H9 (cell line): Measurements from ENCODE around the gene P4HB. TPM values are rescaled to one million over a fixed set of nuclear protein-coding genes. Genes with fewer than 3 reads are reported as not detected.

Experiments
- DNase-seq: peaks from one replicate; pipeline ENCODE4 v3.0.0-alpha.2; 2017
- H2AFZ ChIP-seq: one replicate; pipeline ENCODE4 v1.6.1; 2013; ENCODE audit warnings: mild to moderate bottlenecking, low read length, control low read depth, moderate library complexity
- H2AK5ac ChIP-seq: 2 replicates; pipeline ENCODE4 v1.6.1; 2013; ENCODE audit warnings: low read length, control low read depth, mixed read lengths; ENCODE audit not compliant: insufficient read length
- H2BK120ac ChIP-seq: one replicate; pipeline ENCODE4 v1.6.1; 2013; ENCODE audit warnings: low read depth, mild to moderate bottlenecking, low read length, control low read depth, inconsistent platforms; ENCODE audit not compliant: poor library complexity, severe bottlenecking
- H2BK12ac ChIP-seq: 2 replicates; pipeline ENCODE4 v1.6.1; 2013; ENCODE audit warnings: low read length, control low read depth, mixed read lengths, low read depth; ENCODE audit not compliant: insufficient read length
- H2BK15ac ChIP-seq: 2 replicates; pipeline ENCODE4 v1.6.1; 2013; ENCODE audit warnings: low read depth, low read length, control low read depth
- H2BK20ac ChIP-seq: one replicate; pipeline ENCODE4 v1.6.1; 2013; ENCODE audit warnings: low read depth, mild to moderate bottlenecking, low read length, control low read depth, inconsistent platforms; ENCODE audit not compliant: poor library complexity, severe bottlenecking
- H2BK5ac ChIP-seq: 2 replicates; pipeline ENCODE4 v1.6.1; 2013; ENCODE audit warnings: low read length, control low read depth, mixed read lengths; ENCODE audit not compliant: insufficient read length
- H3K14ac ChIP-seq: 2 replicates; pipeline ENCODE4 v1.6.1; 2013; ENCODE audit warnings: low read length, control low read depth; ENCODE audit not compliant: insufficient read depth
- H3K18ac ChIP-seq: 2 replicates; pipeline ENCODE4 v1.6.1; 2013; ENCODE audit warnings: low read depth, mild to moderate bottlenecking, mixed read lengths, low read length, control low read depth; ENCODE audit not compliant: insufficient read length
- H3K23ac ChIP-seq: 2 replicates; pipeline ENCODE4 v1.6.1; 2013; ENCODE audit warnings: low read length, control low read depth, mixed read lengths, low read depth; ENCODE audit not compliant: insufficient read length
- H3K23me2 ChIP-seq: 2 replicates; pipeline ENCODE4 v1.6.1; 2013; ENCODE audit warnings: low read depth, mild to moderate bottlenecking, mixed read lengths, low read length, control low read depth; ENCODE audit not compliant: insufficient read length, poor library complexity, severe bottlenecking
- H3K27ac ChIP-seq: 2 replicates; pipeline ENCODE4 v1.5.1; 2013; ENCODE audit warnings: low read length, control low read depth, mixed read lengths, low read depth; ENCODE audit not compliant: insufficient read length
- H3K27me3 ChIP-seq: 2 replicates; pipeline ENCODE4 v1.6.1; 2013; ENCODE audit warnings: low read length, control low read depth, inconsistent platforms; ENCODE audit not compliant: insufficient read depth
- H3K4ac ChIP-seq: 2 replicates; pipeline ENCODE4 v1.6.1; 2013; ENCODE audit warnings: low read depth, mild to moderate bottlenecking, control low read depth, inconsistent platforms, low read length, moderate library complexity
- H3K4me1 ChIP-seq: 2 replicates; pipeline ENCODE4 v1.6.1; 2013; ENCODE audit warnings: low read length, control low read depth, inconsistent platforms; ENCODE audit not compliant: insufficient read depth
- H3K4me2 ChIP-seq: 2 replicates; pipeline ENCODE4 v1.6.1; 2013; ENCODE audit warnings: low read length, control low read depth, mixed read lengths; ENCODE audit not compliant: insufficient read length, insufficient read depth
- H3K56ac ChIP-seq: 2 replicates; pipeline ENCODE4 v1.6.1; 2013; ENCODE audit warnings: low read depth, mild to moderate bottlenecking, mixed read lengths, low read length, control low read depth; ENCODE audit not compliant: insufficient read length
- H3K79me1 ChIP-seq: 2 replicates; pipeline ENCODE4 v1.6.1; 2013; ENCODE audit warnings: low read depth, mild to moderate bottlenecking, moderate library complexity, low read length, control low read depth, inconsistent platforms; ENCODE audit not compliant: insufficient read depth, poor library complexity, severe bottlenecking
- H3K79me2 ChIP-seq: 2 replicates; pipeline ENCODE4 v1.6.1; 2013; ENCODE audit warnings: low read length, control low read depth, inconsistent platforms; ENCODE audit not compliant: insufficient read depth
- H3K9ac ChIP-seq: 2 replicates; pipeline ENCODE4 v1.6.1; 2013; ENCODE audit warnings: low read length, control low read depth, mixed read lengths; ENCODE audit not compliant: insufficient read length; ENCODE audit errors: extremely low read depth
- H3K9me3 ChIP-seq: one replicate; pipeline ENCODE4 v1.6.1; 2013; ENCODE audit warnings: low read depth, low read length, inconsistent platforms; ENCODE audit not compliant: control insufficient read depth
- H3T11ph ChIP-seq: one replicate; pipeline ENCODE4 v1.6.1; 2013; ENCODE audit warnings: mild to moderate bottlenecking, low read length, control low read depth, inconsistent platforms
- H4K20me1 ChIP-seq: one replicate; pipeline ENCODE4 v1.6.1; 2013; ENCODE audit not compliant: control insufficient read depth, insufficient read length, insufficient read depth
- H4K5ac ChIP-seq: 2 replicates; pipeline ENCODE4 v1.6.1; 2013; ENCODE audit warnings: low read depth, mild to moderate bottlenecking, mixed read lengths, low read length, control low read depth; ENCODE audit not compliant: insufficient read length
- H4K8ac ChIP-seq: replicated peaks from 2 replicates; pipeline ENCODE4 v1.6.1; 2013; ENCODE audit warnings: low read length, control low read depth, mixed read lengths, low read depth; ENCODE audit not compliant: insufficient read length
- H4K91ac ChIP-seq: 2 replicates; pipeline ENCODE4 v1.6.1; 2013; ENCODE audit warnings: low read depth, mild to moderate bottlenecking, moderate library complexity, mixed read lengths, low read length, control low read depth; ENCODE audit not compliant: insufficient read length
- H3K27ac Mint-ChIP-seq, 3 experiments: 2 replicates in 2 of 3; 3 replicates in 1 of 3; pipeline ENCODE4 v1.8.0; 2020 to 2021; ENCODE audit warnings: mixed read lengths in 3 of 3, mild to moderate bottlenecking in 1 of 3, moderate library complexity in 1 of 3
- H3K27me3 Mint-ChIP-seq: 2 replicates; pipeline ENCODE4 v1.8.0; 2021; ENCODE audit warnings: low read depth, mild to moderate bottlenecking, moderate library complexity, mixed read lengths
- H3K36me3 Mint-ChIP-seq, 3 experiments: 2 replicates in 2 of 3; 3 replicates in 1 of 3; pipeline ENCODE4 v1.8.0; 2020 to 2021; ENCODE audit warnings: low read depth in 3 of 3, mixed read lengths in 3 of 3; ENCODE audit not compliant: insufficient read depth in 1 of 3
- H3K4me1 Mint-ChIP-seq, 2 experiments: 2 replicates each; pipeline ENCODE4 v1.8.0; 2020; ENCODE audit warnings: mixed read lengths in 2 of 2
- H3K4me3 Mint-ChIP-seq, 2 experiments: 2 replicates in 1 of 2; 3 replicates in 1 of 2; pipeline ENCODE4 v1.8.0; 2020 to 2021; ENCODE audit warnings: mild to moderate bottlenecking in 2 of 2, mixed read lengths in 2 of 2, moderate library complexity in 1 of 2
- H3K9me3 Mint-ChIP-seq, 2 experiments: 2 replicates in 1 of 2; 3 replicates in 1 of 2; pipeline ENCODE4 v1.8.0; 2020; ENCODE audit warnings: mild to moderate bottlenecking in 2 of 2, mixed read lengths in 2 of 2, moderate library complexity in 1 of 2
- WGBS: extraction: QIAGEN DNeasy Blood & Tissue Kit; methylation state at CpG from one replicate; pipeline ENCODE4 v1.1.7; 2013; ENCODE audit warnings: missing lambda C conversion rate, low lambda C conversion rate, mixed read lengths; ENCODE audit not compliant: insufficient read length; ENCODE audit errors: extremely low coverage; 5-methylcytosine and 5-hydroxymethylcytosine counted together
- total RNA-seq: library from RNA; stranded (reverse); gene quantifications from 2 replicates; pipeline ENCODE4 v1.2.1, GENCODE V29; 2021
- TF ChIP-seq, protein P1 (sequence below): fragments of 200-600 bp; sonication (generic); conservative IDR thresholded peaks from 3 replicates; pipeline ENCODE4 v1.8.0; 2021; ENCODE audit warnings: antibody characterized with exemption, mild to moderate bottlenecking

Gene P4HB
- total RNA-seq, 1 experiment from 2014 or later, result 366 TPM

GRCh38 chr17:81891303-81891552 lies 30.9 kb upstream of the P4HB start:
- no CpG with 5 or more reads among the region's 40 CpGs for WGBS
- no peak overlapping the region for H4K91ac ChIP-seq
- H2BK120ac ChIP-seq, result no peak overlapping the region
- H4K8ac ChIP-seq, result no peak overlapping the region
- Mint-ChIP-seq H3K27me3 (no peaks in the 10 kb centered on the region), H3K9me3 (no peaks in the 10 kb centered on the region), H3K4me3 (peak overlapping the region; percentile 89 to 96), H3K27ac (peak overlapping the region; percentile 98 to 99 (median 98)), H3K4me1 (peaks cover 3 to 16% of the 10 kb centered on the region in 2 experiments; a peak in 3 of 4 replicates), H3K36me3 (peaks cover 39 to 63% (median 59%) of the 10 kb centered on the region in 3 experiments)
- H3K23me2 ChIP-seq, result peaks cover 7% of the 10 kb centered on the region
- H3K27ac ChIP-seq, result no peak overlapping the region
- no peak overlapping the region for H3K4me2 ChIP-seq
- H3K4me1 ChIP-seq, result no peaks in the 10 kb centered on the region
- no peak overlapping the region for H2BK20ac ChIP-seq
- no peak overlapping the region for H3K18ac ChIP-seq
- H3K14ac ChIP-seq, result peak overlapping the region; percentile 68; the same call in 1 of the 2 replicates
- no peak overlapping the region for H2BK12ac ChIP-seq
- TF ChIP-seq, protein P1, sequence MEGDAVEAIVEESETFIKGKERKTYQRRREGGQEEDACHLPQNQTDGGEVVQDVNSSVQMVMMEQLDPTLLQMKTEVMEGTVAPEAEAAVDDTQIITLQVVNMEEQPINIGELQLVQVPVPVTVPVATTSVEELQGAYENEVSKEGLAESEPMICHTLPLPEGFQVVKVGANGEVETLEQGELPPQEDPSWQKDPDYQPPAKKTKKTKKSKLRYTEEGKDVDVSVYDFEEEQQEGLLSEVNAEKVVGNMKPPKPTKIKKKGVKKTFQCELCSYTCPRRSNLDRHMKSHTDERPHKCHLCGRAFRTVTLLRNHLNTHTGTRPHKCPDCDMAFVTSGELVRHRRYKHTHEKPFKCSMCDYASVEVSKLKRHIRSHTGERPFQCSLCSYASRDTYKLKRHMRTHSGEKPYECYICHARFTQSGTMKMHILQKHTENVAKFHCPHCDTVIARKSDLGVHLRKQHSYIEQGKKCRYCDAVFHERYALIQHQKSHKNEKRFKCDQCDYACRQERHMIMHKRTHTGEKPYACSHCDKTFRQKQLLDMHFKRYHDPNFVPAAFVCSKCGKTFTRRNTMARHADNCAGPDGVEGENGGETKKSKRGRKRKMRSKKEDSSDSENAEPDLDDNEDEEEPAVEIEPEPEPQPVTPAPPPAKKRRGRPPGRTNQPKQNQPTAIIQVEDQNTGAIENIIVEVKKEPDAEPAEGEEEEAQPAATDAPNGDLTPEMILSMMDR, result no peak
- no peak overlapping the region for H3K23ac ChIP-seq
- H2BK15ac ChIP-seq, result no peak overlapping the region
- H2AK5ac ChIP-seq, result no peak overlapping the region
- no peaks in the 10 kb centered on the region for H4K20me1 ChIP-seq
- no peak overlapping the region for H2BK5ac ChIP-seq
- H3T11ph ChIP-seq, result no peak overlapping the region
- peak overlapping the region; percentile 83 for H3K9ac ChIP-seq
- no peak overlapping the region for H3K56ac ChIP-seq
- no peak for DNase-seq
- H2AFZ ChIP-seq, result no peak overlapping the region
- H3K79me2 ChIP-seq, result peaks cover 17% of the 10 kb centered on the region; the same call in 1 of the 2 replicates
- H3K9me3 ChIP-seq, result no peaks in the 10 kb centered on the region
- H3K79me1 ChIP-seq, result peaks cover 24% of the 10 kb centered on the region
- no peaks in the 10 kb centered on the region for H3K27me3 ChIP-seq
- no peak overlapping the region for H3K4ac ChIP-seq
- H4K5ac ChIP-seq, result no peak overlapping the region
